Neural cell (in vitro differentiated cells): ENCODE results near the gene PLXNA2. TPM values are rescaled to one million over a fixed set of nuclear protein-coding genes. Genes with fewer than 3 reads are reported as not detected.

Experiments
- H2AFZ ChIP-seq: fragments of 200-600, 300-800 bp; sonication (generic), shearing (Covaris generic); 2 replicates; pipeline ENCODE4 v1.6.0; 2014; ENCODE audit warnings: low read depth, mild to moderate bottlenecking, antibody characterized with exemption, low read length, moderate library complexity
- H3F3A ChIP-seq: fragments of 200-600 bp; shearing (Covaris generic); 2 replicates; pipeline ENCODE4 v1.6.1; 2016; ENCODE audit warnings: mild to moderate bottlenecking, moderate library complexity, mixed read lengths, antibody characterized with exemption, low read length; ENCODE audit not compliant: insufficient read depth, poor library complexity, severe bottlenecking
- H3K27ac ChIP-seq: fragments of 200-600, 300-800 bp; sonication (generic), shearing (Covaris generic); 2 replicates; pipeline ENCODE4 v1.5.1; 2014; ENCODE audit warnings: mild to moderate bottlenecking, low read length, moderate library complexity
- H3K27me3 ChIP-seq: fragments of 300-800, 200-600 bp; sonication (generic), shearing (Covaris generic); 2 replicates; pipeline ENCODE4 v1.6.0; 2014; ENCODE audit warnings: mild to moderate bottlenecking, low read depth, low read length, moderate library complexity; ENCODE audit not compliant: insufficient read depth
- H3K36me3 ChIP-seq: fragments of 300-800, 200-600 bp; sonication (generic), shearing (Covaris generic); 2 replicates; pipeline ENCODE4 v1.5.1; 2014; ENCODE audit warnings: mild to moderate bottlenecking, antibody characterized with exemption, low read length, moderate library complexity; ENCODE audit not compliant: insufficient read depth
- H3K4me2 ChIP-seq: fragments of 300-800, 200-600 bp; sonication (generic), shearing (Covaris generic); 2 replicates; pipeline ENCODE4 v1.6.0; 2014; ENCODE audit warnings: mild to moderate bottlenecking, low read length
- H3K4me3 ChIP-seq: fragments of 300-800, 200-600 bp; sonication (generic), shearing (Covaris generic); 2 replicates; pipeline ENCODE4 v1.5.1; 2014; ENCODE audit warnings: mild to moderate bottlenecking, low read length, moderate library complexity
- H3K79me2 ChIP-seq: fragments of 200-600 bp; shearing (Covaris generic); replicated peaks from 2 replicates; pipeline ENCODE4 v1.6.0; 2014; ENCODE audit warnings: mild to moderate bottlenecking, low read length, moderate library complexity; ENCODE audit not compliant: insufficient read depth
- H3K9ac ChIP-seq: fragments of 300-800, 200-600 bp; sonication (generic), shearing (Covaris generic); 2 replicates; pipeline ENCODE4 v1.6.1; 2016; ENCODE audit warnings: mild to moderate bottlenecking, low read length, mixed read lengths
- H3K9me2 ChIP-seq: fragments of 200-600 bp; shearing (Covaris generic); 2 replicates; pipeline ENCODE4 v1.6.1; 2016; ENCODE audit warnings: mild to moderate bottlenecking, low read length, mixed read lengths; ENCODE audit not compliant: insufficient read depth
- H3K9me3 ChIP-seq: fragments of 200-600, 300-800 bp; sonication (generic), shearing (Covaris generic); 2 replicates; pipeline ENCODE4 v1.6.1; 2016; ENCODE audit warnings: mild to moderate bottlenecking, mixed run types, low read length, moderate library complexity, mixed read lengths
- H4K20me1 ChIP-seq: fragments of 200-600 bp; shearing (Covaris generic); 2 replicates; pipeline ENCODE4 v1.6.1; 2016; ENCODE audit warnings: mild to moderate bottlenecking, mixed run types; ENCODE audit not compliant: insufficient read depth
- EP300 ChIP-seq: fragments of 450-650 bp; conservative IDR thresholded peaks from 2 replicates; pipeline ENCODE4 v1.6.1; 2014; ENCODE audit warnings: antibody characterized with exemption, mild to moderate bottlenecking, moderate library complexity; ENCODE audit not compliant: poor library complexity, severe bottlenecking
- EZH2 ChIP-seq: fragments of 200-600, 300-800 bp; shearing (Covaris generic), sonication (generic); IDR thresholded peaks from 2 replicates; pipeline ENCODE4 v1.6.1; 2014; ENCODE audit warnings: antibody characterized with exemption, low read length, borderline replicate concordance, mild to moderate bottlenecking; ENCODE audit not compliant: insufficient read depth, poor library complexity, severe bottlenecking
- MXI1 ChIP-seq: fragments of 450-650 bp; conservative IDR thresholded peaks from 2 replicates; pipeline ENCODE4 v1.6.1; 2014; ENCODE audit warnings: antibody characterized with exemption, mild to moderate bottlenecking; ENCODE audit not compliant: poor library complexity, severe bottlenecking
- POLR2AphosphoS5 ChIP-seq: IDR thresholded peaks from 2 replicates; pipeline ENCODE4 v1.6.1; 2012
- RAD21 ChIP-seq: fragments of 450-650 bp; conservative IDR thresholded peaks from 2 replicates; pipeline ENCODE4 v1.6.1; 2014; ENCODE audit warnings: antibody characterized with exemption, mild to moderate bottlenecking, moderate library complexity
- SMC3 ChIP-seq: fragments of 450-650 bp; conservative IDR thresholded peaks from 2 replicates; pipeline ENCODE4 v1.6.1; 2014; ENCODE audit warnings: antibody characterized with exemption, mild to moderate bottlenecking, moderate library complexity; ENCODE audit not compliant: poor library complexity
- TAF1 ChIP-seq: IDR thresholded peaks from 2 replicates; pipeline ENCODE4 v1.6.1; 2012; ENCODE audit warnings: low read depth
- polyA plus RNA-seq: library from polyadenylated mRNA; depleted of rRNA; stranded (reverse); fragments of >200 nt; gene quantifications from 2 replicates; pipeline ENCODE4 v1.2.3, GENCODE V29; 2014
- TF ChIP-seq, protein P1 (sequence below): fragments of 450-650 bp; IDR thresholded peaks from 2 replicates; pipeline ENCODE4 v1.5.1; 2014; ENCODE audit warnings: antibody characterized with exemption, mild to moderate bottlenecking, moderate library complexity; ENCODE audit not compliant: poor library complexity, severe bottlenecking
- TF ChIP-seq, protein P2 (sequence below): IDR thresholded peaks from 2 replicates; pipeline ENCODE4 v1.6.1; 2012; ENCODE audit warnings: borderline replicate concordance

Gene PLXNA2
- polyA plus RNA-seq, 1 donor from 2014 or later = 30.6 TPM

DNA sequence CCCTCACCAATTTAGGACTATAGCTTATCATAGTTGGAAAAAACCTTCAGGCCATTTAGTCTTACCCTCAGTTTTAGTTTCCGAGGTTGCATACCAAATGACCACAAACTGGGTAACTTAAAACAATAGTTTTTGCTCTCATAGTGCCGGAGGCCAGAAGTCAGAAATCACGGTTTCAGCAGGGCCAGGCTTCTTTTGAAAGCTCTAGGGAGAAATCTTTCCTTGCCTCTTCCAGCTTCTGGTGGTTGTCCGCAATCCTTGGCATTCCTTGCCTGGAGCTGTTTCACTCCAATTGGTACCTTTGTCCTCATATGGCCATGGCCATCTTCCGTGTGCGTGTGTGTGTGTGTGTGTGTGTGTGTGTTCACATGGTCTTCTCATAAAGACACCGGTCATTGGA, 12.4 kb upstream of the PLXNA2 start:
- no peak for TF ChIP-seq MXI1
- no peak for TF ChIP-seq EZH2
- no peak for TF ChIP-seq TAF1
- no peak for TF ChIP-seq SMC3
- TF ChIP-seq, protein P1, sequence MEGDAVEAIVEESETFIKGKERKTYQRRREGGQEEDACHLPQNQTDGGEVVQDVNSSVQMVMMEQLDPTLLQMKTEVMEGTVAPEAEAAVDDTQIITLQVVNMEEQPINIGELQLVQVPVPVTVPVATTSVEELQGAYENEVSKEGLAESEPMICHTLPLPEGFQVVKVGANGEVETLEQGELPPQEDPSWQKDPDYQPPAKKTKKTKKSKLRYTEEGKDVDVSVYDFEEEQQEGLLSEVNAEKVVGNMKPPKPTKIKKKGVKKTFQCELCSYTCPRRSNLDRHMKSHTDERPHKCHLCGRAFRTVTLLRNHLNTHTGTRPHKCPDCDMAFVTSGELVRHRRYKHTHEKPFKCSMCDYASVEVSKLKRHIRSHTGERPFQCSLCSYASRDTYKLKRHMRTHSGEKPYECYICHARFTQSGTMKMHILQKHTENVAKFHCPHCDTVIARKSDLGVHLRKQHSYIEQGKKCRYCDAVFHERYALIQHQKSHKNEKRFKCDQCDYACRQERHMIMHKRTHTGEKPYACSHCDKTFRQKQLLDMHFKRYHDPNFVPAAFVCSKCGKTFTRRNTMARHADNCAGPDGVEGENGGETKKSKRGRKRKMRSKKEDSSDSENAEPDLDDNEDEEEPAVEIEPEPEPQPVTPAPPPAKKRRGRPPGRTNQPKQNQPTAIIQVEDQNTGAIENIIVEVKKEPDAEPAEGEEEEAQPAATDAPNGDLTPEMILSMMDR = no peak
- TF ChIP-seq EP300 = no peak
- no peak for TF ChIP-seq POLR2AphosphoS5
- TF ChIP-seq, protein P2, sequence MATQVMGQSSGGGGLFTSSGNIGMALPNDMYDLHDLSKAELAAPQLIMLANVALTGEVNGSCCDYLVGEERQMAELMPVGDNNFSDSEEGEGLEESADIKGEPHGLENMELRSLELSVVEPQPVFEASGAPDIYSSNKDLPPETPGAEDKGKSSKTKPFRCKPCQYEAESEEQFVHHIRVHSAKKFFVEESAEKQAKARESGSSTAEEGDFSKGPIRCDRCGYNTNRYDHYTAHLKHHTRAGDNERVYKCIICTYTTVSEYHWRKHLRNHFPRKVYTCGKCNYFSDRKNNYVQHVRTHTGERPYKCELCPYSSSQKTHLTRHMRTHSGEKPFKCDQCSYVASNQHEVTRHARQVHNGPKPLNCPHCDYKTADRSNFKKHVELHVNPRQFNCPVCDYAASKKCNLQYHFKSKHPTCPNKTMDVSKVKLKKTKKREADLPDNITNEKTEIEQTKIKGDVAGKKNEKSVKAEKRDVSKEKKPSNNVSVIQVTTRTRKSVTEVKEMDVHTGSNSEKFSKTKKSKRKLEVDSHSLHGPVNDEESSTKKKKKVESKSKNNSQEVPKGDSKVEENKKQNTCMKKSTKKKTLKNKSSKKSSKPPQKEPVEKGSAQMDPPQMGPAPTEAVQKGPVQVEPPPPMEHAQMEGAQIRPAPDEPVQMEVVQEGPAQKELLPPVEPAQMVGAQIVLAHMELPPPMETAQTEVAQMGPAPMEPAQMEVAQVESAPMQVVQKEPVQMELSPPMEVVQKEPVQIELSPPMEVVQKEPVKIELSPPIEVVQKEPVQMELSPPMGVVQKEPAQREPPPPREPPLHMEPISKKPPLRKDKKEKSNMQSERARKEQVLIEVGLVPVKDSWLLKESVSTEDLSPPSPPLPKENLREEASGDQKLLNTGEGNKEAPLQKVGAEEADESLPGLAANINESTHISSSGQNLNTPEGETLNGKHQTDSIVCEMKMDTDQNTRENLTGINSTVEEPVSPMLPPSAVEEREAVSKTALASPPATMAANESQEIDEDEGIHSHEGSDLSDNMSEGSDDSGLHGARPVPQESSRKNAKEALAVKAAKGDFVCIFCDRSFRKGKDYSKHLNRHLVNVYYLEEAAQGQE = no peak
- no peak for TF ChIP-seq RAD21
- H3F3A ChIP-seq = peaks cover 7% of the 10 kb centered on the region

DNA sequence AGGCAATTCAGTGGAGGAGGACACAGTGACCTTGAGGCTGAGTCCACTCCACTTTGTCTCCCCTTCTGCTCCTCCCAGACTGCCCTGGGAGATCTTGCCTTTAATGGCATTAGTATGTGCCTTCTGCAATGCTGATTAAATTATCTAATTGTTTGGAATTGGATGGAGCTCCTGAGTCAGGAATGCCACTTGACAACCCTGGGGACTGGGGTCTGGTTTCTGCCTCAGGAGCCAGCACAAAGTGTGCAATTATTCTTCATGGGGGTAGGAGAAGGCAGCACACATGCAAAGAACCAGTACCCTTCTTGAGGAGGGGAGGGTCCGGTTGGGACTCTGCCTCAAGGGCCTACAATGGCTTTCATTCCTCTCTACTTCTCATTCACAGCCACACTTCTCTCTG, 11.9 kb upstream of the PLXNA2 start:
- peaks cover 7% of the 10 kb centered on the region for H3F3A ChIP-seq

More for the DNA sequence above, 12.4 kb upstream of the PLXNA2 start:
- Histone ChIP-seq H3K4me2 (no peak overlapping the region), H3K79me2 (no peaks in the 10 kb centered on the region), H3K9me2 (no peaks in the 10 kb centered on the region), H3K27me3 (no peaks in the 10 kb centered on the region), H3K27ac (no peak overlapping the region), H3K36me3 (no peaks in the 10 kb centered on the region), H3K4me3 (no peak overlapping the region), H4K20me1 (no peaks in the 10 kb centered on the region), H2AFZ (no peak overlapping the region), H3K9me3 (no peaks in the 10 kb centered on the region), H3K9ac (no peak overlapping the region)

More for the DNA sequence above, 11.9 kb upstream of the PLXNA2 start:
- no peak for TF ChIP-seq EP300
- no peak for TF ChIP-seq EZH2
- no peak for TF ChIP-seq TAF1
- TF ChIP-seq MXI1 = no peak
- no peak for TF ChIP-seq POLR2AphosphoS5
- no peak for TF ChIP-seq SMC3
- TF ChIP-seq, protein P2 = no peak
- TF ChIP-seq RAD21 = no peak
- TF ChIP-seq, protein P1 = no peak
- Histone ChIP-seq H3K4me2 (no peak overlapping the region), H3K27me3 (no peaks in the 10 kb centered on the region), H3K9me2 (no peaks in the 10 kb centered on the region), H3K36me3 (no peaks in the 10 kb centered on the region), H3K27ac (no peak overlapping the region), H3K9ac (no peak overlapping the region), H3K9me3 (no peaks in the 10 kb centered on the region), H2AFZ (no peak overlapping the region), H3K4me3 (no peak overlapping the region), H3K79me2 (no peaks in the 10 kb centered on the region), H4K20me1 (no peaks in the 10 kb centered on the region)
